GM21526 (cell line): ENCODE results near the gene TAGLN.
"Not testable (repeated sequence)": the region's sequence is repeated elsewhere in the genome, so short reads cannot be mapped to it uniquely, and the experiment has no call there.

Experiments used
- ATAC-seq: cut with Tn5 transposase; IDR thresholded peaks from one replicate; pipeline ENCODE4 v1.9.1; 2021; ENCODE audit warnings: moderate library complexity; ENCODE audit not compliant: unreplicated experiment, low FRiP score

TAGLN gene

DNA sequence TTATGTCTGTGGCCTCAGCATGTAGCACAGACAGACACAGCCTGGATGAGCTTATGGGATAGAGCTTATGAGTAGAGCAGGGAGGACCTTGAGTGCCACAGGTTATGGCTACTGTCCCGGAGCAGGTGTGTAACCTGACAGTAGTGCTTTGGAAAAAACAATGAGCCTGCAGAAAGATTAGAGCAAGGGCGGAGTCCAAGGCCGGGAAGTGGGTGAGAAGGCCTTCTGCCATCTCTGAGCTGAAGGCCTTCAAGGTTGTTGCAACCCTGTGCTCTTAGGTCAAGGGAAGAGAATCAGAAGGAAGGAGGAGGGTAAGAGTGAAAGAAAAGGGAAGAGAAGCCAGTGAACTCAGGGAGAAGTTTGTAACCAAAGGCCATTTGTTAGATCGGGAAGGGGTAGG is 3.9 kb upstream of the TAGLN start:
- no peak for ATAC-seq

DNA sequence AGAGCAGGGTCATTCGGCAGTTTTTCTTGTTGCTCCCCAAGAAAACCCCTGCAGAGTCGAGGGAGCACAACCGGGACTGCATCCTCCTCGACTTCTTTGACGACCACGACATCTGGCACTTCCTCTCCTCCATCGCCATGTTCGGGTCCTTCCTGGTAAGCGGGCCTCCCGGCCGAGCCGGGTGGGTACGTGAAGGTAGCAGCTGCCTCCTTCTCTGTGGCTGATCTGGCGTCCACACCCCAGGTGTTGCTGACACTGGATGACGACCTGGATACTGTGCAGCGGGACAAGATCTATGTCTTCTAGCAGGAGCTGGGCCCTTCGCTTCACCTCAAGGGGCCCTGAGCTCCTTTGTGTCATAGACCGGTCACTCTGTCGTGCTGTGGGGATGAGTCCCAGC is 3.4 kb upstream of the TAGLN start:
- no peak for ATAC-seq

DNA sequence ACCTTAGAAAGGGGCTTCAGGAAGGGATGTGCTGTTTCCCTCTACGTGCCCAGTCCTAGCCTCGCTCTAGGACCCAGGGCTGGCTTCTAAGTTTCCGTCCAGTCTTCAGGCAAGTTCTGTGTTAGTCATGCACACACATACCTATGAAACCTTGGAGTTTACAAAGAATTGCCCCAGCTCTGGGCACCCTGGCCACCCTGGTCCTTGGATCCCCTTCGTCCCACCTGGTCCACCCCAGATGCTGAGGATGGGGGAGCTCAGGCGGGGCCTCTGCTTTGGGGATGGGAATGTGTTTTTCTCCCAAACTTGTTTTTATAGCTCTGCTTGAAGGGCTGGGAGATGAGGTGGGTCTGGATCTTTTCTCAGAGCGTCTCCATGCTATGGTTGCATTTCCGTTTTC is 2.2 kb upstream of the TAGLN start:
- ATAC-seq = no peak

DNA sequence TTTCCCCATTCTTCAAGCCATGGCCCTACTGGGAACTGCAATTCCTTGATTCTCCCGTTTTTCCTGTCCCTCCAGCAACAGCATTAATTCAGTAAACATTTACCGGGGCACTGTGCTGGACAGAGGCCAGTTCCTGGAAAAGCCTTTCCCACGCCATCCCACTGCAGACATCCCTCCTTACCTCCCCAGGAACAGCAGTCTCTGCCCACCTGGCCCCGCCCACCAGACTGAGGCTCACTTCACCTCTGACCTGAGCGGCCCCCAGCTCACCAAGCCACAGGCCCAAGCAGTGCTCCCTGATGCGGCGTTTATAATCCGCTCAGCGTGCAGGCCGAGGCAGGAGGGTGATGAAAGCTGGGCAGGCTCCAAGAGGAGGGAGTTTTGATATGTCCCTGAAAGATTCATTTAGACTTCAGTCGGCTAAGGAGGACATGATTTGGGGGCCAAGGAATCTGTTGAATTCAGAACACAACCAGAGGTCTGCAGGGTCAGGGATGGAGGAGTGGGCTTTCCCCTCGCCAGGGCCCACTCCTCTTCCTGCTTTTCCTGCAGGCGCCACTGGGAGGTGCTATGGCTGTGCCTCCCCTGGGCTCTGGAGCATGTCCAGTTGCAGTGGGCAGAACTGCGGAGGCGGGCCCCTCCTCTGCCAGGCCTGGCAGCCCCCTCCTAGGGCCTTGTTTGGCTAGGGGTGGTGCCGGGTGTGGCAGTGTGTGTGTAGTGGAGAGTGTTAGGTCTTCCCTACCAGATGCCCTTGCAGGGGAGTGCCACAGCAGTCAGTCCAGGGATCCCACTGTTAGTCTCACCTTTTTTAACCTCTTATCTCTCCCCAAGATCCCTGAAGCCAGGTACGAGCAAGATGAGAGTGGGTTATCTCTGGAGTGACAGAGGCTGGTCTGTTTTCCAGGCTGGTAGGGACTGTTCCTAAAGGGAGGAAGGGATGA is 1.4 kb upstream of the TAGLN start:
- no peak for ATAC-seq

DNA sequence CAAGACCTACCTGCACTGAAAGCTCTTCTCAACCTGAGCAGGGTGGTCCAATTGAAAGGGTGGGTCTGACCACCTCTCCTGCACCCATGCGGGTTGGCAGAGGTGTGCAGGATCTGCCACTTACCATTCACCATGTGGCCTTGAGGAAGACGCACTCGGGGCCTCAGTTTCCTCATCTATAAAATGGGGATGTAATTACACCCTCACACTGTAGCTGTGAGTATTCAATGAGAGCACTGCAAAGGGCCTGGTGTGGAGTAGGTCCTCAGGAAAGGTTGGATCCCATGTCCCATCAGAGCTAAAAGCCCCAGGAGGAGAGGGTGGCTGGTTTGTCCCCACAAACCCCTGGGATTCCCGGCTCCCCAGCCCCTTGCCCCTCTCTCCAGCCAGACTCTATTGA is 557 bp upstream of the TAGLN start:
- ATAC-seq = no peak

DNA sequence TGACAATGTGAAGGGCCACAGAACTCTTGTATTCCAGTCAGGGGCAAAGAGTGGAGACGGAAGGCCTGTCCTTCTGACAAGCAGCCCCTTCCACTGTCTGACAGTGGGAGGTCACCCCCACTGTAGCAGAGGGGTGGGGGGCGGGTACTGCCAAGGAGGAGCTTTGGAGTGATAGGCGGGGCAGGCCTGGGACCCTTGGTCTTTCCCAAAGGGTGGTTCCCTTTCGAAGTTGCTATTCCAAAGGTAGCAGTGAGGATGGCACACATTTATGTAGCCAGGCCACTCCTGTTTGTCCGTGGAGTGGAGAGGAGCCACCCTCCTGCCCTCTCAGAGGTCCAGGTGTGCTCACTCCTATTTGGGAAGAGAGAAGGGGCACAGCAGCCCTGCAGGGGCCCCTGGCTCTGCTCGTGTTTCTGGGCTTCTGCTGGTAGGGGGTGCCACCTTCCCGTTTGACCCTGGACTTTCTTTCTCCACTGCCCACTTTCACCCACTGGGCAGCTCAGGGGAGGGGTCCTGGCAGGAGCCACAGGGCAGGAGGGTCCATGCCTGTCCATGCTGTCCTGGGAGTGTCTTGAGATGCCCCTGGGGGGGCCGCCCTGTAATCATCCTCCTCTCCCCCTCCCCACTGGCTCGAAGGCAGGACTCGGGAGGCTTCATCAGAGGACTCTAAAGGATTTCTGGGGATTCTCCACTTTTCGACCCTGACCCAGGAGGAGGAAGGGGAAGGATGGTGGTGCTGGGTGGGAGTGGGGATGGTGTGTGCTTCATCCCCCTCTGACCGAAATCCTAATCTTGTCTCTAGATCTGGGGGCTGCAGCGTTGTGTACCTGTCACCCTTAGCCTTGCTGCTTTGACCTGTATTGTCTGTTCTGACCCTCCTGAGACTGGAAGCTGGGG is 994 bp downstream of the TAGLN start:
- no peak for ATAC-seq

DNA sequence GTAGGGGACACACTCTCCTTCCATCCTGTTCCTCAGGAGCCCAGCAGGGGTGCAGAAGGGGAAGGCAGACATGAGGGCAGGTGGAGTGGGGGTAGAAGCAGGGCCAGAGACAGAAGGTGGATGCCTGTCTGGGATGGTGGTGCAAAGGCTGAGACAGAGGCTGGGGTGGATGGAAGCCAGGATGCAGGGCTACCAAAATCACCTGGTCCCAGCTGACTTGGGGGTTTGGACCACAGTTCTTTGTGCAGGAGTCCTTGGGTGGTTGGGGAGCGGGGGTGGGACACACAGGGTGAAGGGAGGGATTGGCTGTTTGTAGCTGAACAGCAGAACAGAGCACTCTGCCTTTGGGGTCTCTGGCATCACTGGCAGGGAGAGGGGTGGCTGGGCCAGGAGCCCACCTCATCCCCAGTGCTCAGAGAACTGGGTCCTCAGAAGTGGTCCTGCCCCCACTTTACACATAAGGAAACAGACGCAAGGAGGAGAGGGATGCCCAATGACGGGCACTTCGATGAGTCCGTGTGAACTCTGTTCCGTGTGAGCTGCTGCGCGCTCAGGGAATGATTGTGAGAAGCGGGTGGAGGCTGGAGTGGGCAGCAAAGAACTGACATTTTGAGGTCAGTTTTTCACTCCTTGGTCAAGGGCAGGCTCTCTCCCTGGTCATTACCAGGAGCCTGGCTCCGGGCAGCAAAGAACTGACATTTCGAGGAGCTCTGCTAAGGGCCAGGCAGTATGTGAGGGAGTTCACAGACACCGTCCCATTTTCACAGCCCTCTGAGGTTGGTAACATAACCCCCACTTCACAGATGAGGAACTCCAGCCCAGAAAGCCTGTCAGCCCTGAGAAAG is 1.9 kb downstream of the TAGLN start:
- ATAC-seq = no peak

DNA sequence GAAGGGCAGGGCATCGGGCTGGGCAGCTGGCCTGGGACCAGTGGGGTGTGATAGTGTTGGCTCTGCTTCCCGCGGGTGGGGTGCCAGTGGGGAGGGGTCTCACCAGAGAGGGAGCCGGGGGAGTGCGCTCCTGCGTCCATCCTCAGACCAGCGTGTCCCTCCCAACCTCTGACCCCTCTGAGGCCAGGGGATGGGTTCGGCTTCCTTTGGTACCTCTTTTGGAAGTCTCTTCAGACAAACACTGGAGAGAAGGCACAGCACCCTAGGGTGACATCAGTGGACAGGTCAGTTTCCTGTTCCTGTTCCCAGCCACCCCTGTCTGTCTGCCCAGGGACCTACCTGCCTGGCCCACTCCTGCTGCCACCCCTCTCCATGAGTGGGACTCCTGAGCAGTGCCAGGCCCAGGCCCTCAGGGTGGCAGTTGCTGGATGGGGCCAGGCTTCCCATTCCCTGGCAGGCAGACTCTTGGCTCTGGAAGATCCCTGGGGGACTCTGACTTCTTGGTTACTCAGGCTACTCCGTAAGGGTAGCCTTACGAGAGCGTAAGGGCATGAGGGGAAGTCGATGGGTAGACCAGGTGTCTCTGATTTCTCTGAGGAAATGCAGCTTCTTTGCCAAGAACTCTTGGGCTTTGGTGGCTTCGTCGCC is 2.6 kb downstream of the TAGLN start:
- no peak for ATAC-seq

DNA sequence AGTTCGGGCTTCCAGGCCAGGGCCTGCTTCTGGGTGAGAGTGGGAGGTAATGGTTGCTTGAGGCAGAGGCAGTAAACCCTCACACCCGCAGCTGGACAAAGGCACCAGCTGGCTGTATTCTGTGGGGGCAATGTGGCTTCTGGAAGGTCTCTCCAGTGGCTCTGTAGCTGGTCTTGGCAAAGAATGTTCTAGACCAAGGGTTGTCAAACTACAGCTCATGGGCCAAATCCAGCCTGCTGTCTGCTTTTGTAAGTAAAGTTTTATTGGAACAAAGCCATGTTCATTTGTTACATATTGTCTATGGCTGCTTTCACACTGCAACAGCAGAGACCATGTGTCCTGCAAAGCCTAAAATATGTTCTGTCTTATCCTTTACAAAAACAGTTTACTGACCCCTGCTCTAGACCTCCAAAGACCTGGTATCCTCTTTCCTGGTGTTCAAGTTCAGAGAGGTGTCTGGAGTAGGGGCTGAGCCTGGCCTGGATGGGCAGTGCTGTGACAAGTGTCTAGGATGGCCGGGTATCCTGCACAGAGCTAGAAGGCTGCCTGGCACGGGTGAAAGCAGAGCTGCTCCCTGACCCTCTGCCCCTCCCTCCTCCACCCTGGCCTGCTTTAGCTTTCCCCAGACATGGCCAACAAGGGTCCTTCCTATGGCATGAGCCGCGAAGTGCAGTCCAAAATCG is 3.4 kb downstream of the TAGLN start:
- no peak for ATAC-seq

DNA sequence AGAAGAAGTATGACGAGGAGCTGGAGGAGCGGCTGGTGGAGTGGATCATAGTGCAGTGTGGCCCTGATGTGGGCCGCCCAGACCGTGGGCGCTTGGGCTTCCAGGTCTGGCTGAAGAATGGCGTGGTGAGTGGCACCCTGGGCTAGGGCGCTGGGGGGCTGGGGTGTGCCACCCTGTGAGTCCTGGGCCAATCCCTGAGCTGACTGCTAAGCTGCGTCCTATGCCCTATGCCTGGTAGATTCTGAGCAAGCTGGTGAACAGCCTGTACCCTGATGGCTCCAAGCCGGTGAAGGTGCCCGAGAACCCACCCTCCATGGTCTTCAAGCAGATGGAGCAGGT is 3.9 kb downstream of the TAGLN start:
- ATAC-seq = no peak

DNA sequence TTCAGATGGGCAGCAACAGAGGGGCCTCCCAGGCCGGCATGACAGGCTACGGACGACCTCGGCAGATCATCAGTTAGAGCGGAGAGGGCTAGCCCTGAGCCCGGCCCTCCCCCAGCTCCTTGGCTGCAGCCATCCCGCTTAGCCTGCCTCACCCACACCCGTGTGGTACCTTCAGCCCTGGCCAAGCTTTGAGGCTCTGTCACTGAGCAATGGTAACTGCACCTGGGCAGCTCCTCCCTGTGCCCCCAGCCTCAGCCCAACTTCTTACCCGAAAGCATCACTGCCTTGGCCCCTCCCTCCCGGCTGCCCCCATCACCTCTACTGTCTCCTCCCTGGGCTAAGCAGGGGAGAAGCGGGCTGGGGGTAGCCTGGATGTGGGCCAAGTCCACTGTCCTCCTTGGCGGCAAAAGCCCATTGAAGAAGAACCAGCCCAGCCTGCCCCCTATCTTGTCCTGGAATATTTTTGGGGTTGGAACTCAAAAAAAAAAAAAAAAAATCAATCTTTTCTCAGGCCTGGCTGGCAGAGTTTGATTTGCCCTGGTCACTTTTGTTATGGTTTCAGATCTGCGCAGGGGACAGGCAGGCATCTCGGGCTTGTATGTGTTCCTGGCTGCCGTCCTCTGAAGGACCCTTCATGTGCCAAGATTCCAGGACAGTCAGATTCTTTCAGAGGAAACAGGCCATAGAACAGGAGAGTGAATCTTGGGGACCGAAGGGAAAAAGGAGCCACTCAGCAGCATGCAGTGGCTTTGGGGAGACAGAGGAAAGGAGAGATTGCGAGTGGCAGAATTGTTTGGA is 5.3 kb downstream of the TAGLN start:
- no peak for ATAC-seq

DNA sequence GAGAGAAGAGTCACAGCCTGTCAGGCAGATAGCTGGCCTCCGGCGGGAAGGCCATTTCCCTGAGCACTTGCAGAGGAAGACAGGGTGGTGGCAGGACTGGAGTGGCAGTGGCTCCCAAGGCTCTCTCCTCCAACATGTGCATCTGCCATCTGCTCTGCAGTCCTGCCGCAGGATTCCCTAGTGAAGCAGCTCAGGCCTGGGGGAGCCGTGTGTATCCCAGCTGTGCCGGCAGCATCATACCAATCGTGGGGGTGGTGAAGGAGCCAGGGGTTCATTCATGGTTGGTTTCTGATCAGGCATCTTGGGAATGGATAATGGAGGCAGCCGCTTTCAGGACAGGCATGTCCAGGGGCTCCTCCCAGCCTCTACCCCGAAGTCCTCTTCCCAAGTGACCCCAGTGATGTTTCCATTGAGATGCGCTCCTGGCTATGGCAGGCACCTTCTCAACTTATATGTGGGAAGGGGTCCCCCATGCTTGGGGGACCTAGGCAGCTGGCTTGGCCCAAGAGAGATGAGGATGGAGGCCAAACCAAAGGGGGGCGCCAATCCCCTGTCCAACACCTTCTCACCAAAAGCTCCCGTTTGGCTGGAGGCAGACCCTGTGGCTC is 6.1 kb downstream of the TAGLN start:
- ATAC-seq = no peak

DNA sequence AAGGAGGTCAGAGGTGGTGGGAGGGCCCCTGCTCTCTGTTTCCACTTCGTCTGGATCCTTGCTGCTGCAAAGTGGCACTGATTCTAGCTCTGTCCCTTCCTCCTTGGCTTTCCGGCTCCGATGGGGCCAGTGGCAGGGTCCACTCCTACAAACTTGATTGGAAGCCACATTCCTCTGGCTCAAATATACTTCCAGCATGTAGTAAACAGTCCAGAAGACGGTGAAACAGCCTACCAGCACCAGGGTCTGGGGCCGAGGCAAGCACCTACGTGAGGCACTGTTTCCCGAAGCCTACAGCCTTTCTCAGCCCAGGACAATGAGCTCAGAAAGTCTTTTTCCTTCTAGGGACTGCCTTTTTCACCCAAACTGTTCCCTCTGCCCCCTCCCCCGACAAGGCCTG is 6.9 kb downstream of the TAGLN start:
- not testable (repeated sequence) for ATAC-seq

DNA sequence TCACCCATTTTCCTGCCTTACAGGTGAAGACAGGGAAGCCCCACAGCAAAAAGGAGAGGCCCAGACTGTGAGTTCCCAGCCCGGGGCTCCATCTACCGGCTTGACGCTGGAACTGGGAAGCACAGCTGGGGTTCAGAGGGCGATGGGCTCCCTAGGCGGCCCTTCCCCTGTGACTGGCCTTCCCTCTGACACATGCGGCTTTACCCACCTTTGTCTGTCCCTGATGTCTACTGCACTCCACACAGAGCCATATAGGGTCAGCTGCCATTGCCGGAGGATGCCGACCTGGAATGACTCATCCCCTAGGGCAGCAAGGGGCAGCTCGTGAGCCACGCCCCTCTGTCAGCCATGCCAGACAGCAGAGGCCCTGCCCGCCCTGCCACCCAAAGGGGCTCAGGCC is 7.7 kb downstream of the TAGLN start:
- ATAC-seq = not testable (repeated sequence)

DNA sequence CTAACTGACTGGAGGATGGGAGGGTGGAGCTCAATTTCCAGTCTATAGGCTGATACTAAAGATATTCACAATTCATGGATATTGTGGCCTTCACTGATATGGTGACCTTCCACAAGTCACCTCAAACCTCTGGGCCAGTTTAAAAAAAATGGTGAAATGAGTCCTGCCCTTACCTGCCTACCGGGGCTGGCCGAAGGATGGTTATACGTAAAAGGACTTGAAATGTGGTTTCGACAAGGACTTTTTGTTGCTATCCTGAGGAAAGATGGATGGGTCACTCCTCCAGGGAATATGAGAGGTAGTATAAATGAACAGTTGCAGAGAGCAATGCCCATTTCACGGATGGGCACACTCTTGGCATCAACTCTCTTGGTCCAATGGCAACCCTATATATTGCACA is 8.3 kb downstream of the TAGLN start:
- not testable (repeated sequence) for ATAC-seq

DNA sequence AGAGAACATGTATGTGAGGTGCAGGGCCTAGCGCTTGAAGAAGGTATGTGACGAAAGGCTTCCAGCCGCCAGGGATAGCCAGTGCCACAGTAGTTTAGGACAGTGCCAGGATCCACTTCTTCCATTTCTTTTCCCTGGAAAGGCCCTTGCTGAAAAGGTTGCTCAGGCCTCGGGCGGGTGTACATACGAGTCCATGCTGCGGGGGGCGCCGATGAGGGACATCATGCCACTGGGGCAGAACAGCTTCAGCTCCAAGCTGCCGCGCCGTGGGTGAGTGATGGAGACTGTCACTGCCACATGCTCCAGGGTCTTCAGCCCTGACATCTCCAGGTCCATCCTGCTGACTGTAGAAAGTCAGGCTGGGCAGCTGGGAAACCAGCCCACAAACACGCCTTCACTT is 9.5 kb downstream of the TAGLN start:
- not testable (repeated sequence) for ATAC-seq

DNA sequence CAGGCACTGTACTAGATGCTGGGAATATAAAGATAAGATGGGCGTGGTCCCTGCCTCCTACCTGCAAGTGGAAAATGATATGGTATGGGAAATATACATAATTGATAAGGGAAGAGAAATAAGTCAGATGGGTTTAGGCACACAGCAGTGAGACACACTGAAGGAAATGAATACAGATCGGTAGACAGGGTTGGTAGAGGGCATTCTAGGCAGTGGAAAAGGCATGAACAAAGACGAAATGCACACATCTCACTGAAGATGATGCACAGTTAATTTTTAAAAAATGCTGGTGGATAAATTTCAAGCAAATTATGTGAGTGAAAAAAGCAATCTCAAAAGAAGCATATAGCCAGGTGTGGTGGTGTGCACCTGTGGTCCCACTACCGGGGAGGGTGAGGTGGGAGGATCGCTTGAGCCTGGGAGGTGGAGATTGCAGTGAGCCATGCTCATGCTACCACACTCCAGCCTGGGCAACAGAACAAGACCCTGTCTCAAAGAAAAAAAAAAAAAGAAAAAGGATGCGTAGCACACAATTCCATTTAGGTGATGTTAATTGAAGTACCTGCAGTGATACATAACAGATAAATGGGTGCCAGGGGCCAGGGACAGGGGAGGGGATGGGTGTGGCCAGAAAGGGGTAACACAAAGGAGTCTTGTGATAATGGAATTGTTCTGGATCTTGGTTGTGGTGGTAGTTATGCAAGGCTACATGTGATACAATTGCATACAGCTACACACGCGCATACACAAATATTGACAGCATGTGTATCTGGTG is 10.4 kb downstream of the TAGLN start:
- ATAC-seq = not testable (repeated sequence)

DNA sequence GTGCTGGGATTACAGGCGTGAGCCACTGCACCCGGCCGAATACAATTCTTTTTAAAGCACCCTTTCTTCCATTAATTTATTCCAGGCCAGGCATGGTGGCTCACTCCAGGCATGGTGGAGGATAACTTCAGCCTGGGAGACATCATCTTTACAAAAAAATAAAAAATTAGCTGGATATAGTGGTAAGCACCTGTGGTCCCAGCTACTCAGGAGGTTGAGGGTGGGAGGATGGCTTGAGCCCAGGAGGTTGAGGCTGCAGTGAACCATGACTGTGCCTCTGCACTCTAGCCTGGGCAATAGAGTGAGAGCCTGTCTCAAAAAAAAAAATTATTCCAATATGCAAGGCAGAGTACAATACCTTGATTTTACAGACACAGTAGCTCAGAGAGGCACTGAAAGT is 11.4 kb downstream of the TAGLN start:
- ATAC-seq = no peak
